ENCODE measurements around the gene FARSA. TPM values are rescaled to one million over a fixed set of nuclear protein-coding genes. Genes with fewer than 3 reads are reported as not detected.

Gene FARSA
- total and polyA plus RNA-seq, 2 of the 4 experiments (the other 2 are of a cell fraction) = 49.3 to 80.9 TPM

DNA sequence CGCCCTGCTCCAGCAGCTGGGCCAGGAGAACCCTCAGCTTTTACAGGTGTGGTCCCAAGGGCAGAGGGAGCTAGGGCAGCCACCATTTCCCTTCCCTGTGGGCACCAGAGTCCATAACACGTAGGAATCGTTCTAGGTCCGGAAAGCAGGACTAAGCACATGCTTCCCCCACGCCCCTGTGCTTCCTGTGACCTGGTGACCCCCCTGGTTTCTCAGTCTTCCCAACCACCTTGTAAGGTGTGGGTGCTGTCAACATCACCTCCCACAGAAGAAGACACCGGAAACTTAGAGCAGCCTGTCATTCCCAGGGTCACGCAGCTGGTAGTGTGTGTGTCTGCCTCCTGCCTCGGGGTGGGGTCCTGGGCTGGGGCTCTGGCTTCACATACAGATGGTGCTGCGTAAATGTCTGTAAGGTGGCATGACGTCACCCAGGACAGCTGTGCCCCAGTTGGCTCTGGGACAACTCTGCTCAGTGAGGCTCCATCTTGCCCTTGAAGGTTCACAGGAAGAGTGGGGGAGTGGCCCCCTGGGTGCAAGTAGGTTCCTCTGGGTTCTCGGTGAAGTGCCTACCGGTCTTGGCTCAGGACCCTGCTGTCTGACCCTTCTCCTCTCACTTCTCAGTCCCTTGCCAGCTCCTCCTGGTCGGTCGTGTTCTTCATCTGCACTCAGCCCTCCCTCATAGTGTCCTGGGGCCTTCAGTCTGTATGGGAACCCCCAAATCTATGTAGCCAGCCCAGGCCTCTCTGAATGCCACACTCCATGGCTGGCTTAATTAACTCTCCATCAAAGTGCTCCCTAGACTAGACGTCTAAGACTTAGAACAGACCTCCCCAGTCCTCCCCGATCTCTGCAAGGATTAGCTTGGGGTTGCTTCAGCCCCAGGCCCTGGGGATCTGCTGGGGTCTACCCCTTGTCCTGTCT, 16.1 kb upstream of the FARSA start (continued):
- no peak for TF ChIP-seq ELK1 (IDR thresholded peaks at IDR 0.05; ENCODE audit: borderline replicate concordance, low read depth, low read length)

- Histone ChIP-seq H2AK5ac (ENCODE audit: low read depth, low read length) (no peak overlapping the region), H3K4me2 (ENCODE audit: low read depth, low read length) (no peak overlapping the region), H3K79me1 (ENCODE audit: low read depth in 1 of 2, low read length in 2 of 2) (peaks cover 26 to 69% of the 10 kb centered on the region in 2 experiments), H3K9me3 (ENCODE audit: control insufficient read depth, insufficient read depth, low read length) (no peaks in the 10 kb centered on the region), H3K9ac (ENCODE audit: low read depth, low read length) (no peak overlapping the region), H2BK15ac (ENCODE audit: low read depth, low read length) (no peak overlapping the region), H2BK120ac (ENCODE audit: low read depth, low read length) (no peak overlapping the region), H4K20me1 (ENCODE audit: insufficient read depth, low read length) (peaks cover 35% of the 10 kb centered on the region), H3K14ac (replicated peaks; ENCODE audit: low read depth, low read length) (no peak overlapping the region), H3K27me3 (ENCODE audit: control insufficient read depth, insufficient read depth, low read length) (no peaks in the 10 kb centered on the region), H4K91ac (ENCODE audit: insufficient read depth, low read depth, low read length) (no peak overlapping the region), H2AFZ (replicated peaks; ENCODE audit: low read length, poor library complexity) (no peak overlapping the region), H2BK5ac (ENCODE audit: low read depth, low read length, poor library complexity, severe bottlenecking) (no peak overlapping the region), H4K8ac (ENCODE audit: low read depth in 2 of 2, low read length in 2 of 2) (no peak overlapping the region), H3K36me3 (ENCODE audit: control insufficient read depth, insufficient read depth, low read length) (peaks cover 58% of the 10 kb centered on the region), H3K56ac (ENCODE audit: extremely low read depth, insufficient read depth, low read length) (no peak overlapping the region), H3K4ac (ENCODE audit: low read depth, low read length) (no peak overlapping the region), H4K5ac (ENCODE audit: low read depth, low read length) (no peak overlapping the region), H3K4me3 (ENCODE audit: insufficient read depth, low read depth, low read length) (no peak overlapping the region), H3K23ac (ENCODE audit: low read depth, low read length) (no peak overlapping the region), H2BK20ac (ENCODE audit: low read depth, low read length) (no peak overlapping the region), H3K18ac (ENCODE audit: low read depth, low read length) (no peak overlapping the region), H2AK9ac (replicated peaks; ENCODE audit: low read depth, low read length, poor library complexity) (no peak overlapping the region), H3K9me1 (ENCODE audit: insufficient read depth, low read length) (peaks cover 9% of the 10 kb centered on the region; the same call in 1 of the 2 replicates), H3K27ac (ENCODE audit: insufficient read depth, low read length) (no peak overlapping the region), H3K4me1 (ENCODE audit: control insufficient read depth, insufficient read depth, low read length) (peaks cover 16% of the 10 kb centered on the region)
- WGBS, 2 experiments (ENCODE audit: extremely low coverage in 2 of 2, insufficient read length in 1 of 2) = 94% methylated on average over 11 of the region's 30 CpGs; no CpG with 5 or more reads in 1 of the 2 experiments
- in situ Hi-C loops (cut with MboI; ENCODE audit: low sequenced_read_pairs) (no loop called here), dilution Hi-C loops (cut with HindIII; ENCODE audit: low sequenced_read_pairs, unreplicated experiment) (no loop called here), intact Hi-C loops (cut with micrococcal nuclease) (no loop called here)
- TF ChIP-seq RCOR1 (IDR thresholded peaks at IDR 0.05; ENCODE audit: insufficient replicate concordance, low read length) = no peak
- no peak for TF ChIP-seq ELK1 (IDR thresholded peaks at IDR 0.05; ENCODE audit: borderline replicate concordance, low read depth, low read length)
- no peak for TF ChIP-seq MXI1 (IDR thresholded peaks at IDR 0.05; ENCODE audit: borderline replicate concordance, low read depth, low read length)
- POLR2A ChIA-PET (ENCODE audit: unreplicated experiment) = no interaction called here
- DNase-seq = no peak
- no peak for ATAC-seq (ENCODE audit: low read depth)
- BruUV-seq (replicated peaks) = no TSS peak
- CTCF ChIA-PET = no interaction called here
These were observed 15.3 kb upstream of the FARSA start for GRCh38 chr19:12948612-12949362.

Measured in IMR-90 (cell line).